HTERT RPE-1 (cell line): Measurements from ENCODE around the gene SPHK1.

Experiments
- in situ Hi-C: fragments of 300-500 bp; cut with MboI; formaldehyde crosslinking; loops from 4 replicates; pipeline ENCODE4 v1.14.3; 2020; ENCODE audit warnings: low sequenced_read_pairs

The SPHK1 gene

DNA sequence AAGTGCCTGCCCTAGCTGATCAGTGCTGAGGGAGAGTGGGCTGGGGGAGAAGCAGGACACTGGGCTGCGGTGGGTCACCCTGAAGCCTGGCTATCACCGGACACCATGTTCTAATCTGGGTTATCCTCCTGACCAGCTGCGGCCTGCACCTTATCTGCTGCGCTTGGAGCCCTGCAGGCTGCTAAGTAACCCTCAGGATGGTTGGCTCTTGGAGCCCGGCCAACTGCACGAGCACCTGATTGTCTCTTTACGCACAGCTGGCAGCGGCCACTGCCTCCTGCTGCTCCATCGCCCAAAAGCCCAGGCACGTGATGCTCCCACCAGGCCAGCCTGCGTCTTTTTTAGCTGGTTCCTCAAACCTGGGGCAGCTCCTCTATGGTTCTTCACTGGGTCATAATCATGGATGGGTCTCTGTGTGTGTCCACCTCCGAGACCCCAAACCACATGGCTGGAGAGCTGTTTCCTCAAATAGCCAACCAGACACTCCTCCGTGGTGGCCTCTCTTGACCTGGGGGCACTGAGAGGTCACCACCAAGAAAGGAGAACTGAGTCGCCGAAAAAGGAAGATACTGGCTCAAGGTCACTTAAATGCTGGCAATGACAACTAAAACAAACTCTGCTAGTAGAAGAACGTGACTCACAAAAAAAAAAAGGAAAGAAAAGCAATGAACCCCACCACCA lies 21.7 kb downstream of the SPHK1 start:
- in situ Hi-C loops = no loop called here

DNA sequence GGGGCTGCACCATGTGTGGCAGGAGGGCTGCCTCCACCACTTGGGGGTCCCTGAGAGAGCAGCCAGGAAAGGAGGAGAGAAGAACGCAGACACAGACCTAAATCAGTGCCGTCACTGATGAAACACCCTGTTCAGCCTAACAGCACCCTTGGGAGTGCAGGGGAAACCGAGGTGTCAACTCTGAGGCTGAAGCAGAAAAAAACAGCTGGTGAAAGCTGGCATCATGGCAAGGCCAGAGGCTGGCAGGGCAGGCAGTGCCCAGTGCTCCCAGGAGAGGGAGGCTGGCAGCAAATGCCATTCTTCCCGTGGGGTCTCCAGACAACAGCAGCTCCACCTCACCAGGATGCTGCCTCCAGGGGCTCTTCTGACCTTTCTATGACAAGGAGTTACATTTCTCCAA lies 23.1 kb downstream of the SPHK1 start:
- in situ Hi-C loops = no loop called here

GRCh38 chr17:76408037-76408849 lies 23.8 kb downstream of the SPHK1 start:
- in situ Hi-C loops = no loop called here

- in situ Hi-C loops = no loop called here
These were observed 26.0 kb downstream of the SPHK1 start for GRCh38 chr17:76410328-76410965.

DNA sequence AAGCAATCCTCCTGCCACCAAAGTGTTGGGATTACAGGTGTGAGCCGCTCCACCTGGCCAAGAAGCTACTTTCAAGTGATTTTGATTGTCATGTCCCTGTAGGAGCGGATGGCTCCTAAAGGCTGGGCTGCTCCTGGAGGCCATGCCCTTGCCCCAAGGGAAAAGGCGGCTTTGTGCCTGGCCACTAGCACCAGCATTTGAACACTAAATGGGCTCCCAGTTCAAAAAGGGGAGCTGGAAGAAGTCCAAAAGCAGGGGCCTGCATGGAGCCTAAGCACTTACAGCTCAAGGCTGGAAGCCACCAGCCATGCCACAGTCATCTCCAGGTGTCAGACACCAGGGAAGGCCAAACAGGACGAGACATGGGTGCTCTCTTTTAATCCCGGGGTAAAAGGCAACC lies 26.8 kb downstream of the SPHK1 start:
- in situ Hi-C loops = no loop called here

- in situ Hi-C loops = no loop called here
These were observed 30.2 kb downstream of the SPHK1 start for GRCh38 chr17:76414334-76415295.

- in situ Hi-C loops = no loop called here
These were observed 31.4 kb downstream of the SPHK1 start for GRCh38 chr17:76415786-76416185.

GRCh38 chr17:76416457-76416856 lies 32.0 kb downstream of the SPHK1 start:
- in situ Hi-C loops = no loop called here

DNA sequence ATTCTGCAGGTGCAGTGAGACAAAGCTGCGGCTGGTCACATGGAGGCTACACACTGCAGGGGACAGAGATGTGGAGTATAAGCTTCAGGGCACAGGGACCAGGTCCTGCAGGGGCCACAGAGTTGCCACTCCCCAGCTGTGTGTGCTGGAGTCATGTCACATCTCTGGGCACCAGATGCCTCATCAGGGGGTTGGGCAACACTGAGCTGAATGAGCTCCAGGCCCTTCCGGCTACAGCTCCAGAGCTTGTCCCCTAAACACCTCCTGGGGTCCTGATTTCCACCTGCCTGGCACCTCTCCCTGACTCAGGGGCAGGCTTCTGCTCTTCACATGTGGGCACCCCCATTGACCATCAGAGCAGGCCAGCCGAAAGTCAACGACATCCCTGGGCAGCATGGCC lies 32.5 kb downstream of the SPHK1 start:
- in situ Hi-C loops = no loop called here

DNA sequence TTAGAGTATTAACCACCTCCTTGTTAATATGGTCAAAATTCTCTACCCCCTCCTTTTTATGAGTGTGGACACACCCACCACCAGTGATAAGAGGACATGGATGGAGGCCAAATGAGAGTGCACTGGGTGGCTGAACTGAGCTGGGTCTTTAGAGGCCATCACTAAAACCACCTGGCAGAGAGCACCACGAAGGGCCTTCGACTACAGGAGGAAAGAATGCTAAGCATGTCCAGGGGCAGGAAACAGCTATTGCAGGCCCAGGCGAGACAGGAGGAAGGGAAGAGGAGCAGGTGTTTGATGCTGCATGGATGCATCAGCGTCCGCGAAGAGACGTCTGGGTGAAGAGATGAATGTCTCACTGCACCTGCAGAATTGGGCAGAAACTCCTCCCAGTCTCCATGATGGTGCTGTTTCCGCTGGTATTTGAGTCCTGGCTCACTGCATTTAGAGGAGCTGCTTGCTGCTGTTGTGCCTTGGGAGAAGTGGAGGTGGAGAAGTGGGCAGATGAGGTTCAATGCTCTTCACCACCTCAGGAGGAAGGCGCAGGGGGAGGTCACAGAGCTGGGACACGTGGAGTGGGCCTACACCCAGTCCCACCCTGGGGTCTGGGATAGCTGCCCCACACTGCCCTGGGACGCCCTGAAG lies 33.2 kb downstream of the SPHK1 start:
- in situ Hi-C loops = no loop called here

GRCh38 chr17:76419576-76420260 lies 35.3 kb downstream of the SPHK1 start:
- in situ Hi-C loops = no loop called here

DNA sequence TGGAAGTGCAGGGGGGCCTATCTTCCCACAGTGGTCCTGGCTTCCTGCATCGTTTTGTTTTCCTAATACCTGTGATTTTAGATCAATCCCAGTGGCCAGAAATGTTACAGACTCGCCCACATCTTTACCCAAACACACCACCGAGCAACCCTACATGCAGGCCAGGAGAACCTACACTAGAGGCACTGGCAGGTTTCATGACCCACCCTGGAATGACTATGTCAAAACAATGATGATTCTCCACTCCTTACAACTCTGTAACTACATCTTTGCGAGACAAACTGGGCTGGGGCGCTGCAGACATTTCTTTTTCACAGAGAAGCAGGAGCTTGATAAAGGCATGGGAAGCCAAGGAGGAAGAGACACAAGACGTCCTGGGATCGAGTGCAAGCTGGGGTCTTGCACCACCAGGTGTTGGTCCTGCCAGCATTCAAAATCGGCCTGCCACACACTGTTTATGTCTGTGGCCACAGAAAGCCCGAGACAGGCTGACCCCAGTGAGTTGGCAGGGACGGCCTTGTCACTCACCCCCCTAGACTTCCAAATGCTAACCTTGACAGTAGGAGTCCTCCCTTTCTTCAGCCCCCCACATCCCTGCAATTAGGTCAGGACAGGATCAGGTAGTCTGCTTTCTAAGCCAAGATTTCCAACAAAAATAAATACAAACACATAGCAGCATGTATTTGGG lies 36.1 kb downstream of the SPHK1 start:
- in situ Hi-C loops = no loop called here

DNA sequence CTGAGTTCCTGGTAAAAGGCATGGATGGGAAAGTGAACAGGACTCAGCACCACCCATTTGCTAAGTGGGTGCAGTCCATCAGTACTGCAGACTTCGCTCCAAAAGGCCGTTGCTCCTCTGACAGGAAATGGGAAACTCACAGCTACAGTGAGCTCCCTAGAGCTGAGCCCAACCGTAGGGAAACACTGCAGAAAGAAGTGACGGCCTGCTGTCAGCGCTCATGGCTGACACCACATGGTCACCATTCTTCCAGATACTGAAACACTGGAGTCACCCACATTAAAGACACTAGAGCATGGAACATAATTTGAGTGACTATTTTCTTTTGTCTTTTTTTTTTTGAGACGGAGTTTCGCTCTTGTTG lies 36.6 kb downstream of the SPHK1 start:
- in situ Hi-C loops = no loop called here

GRCh38 chr17:76422406-76422805 lies 38.0 kb downstream of the SPHK1 start:
- in situ Hi-C loops = no loop called here

- in situ Hi-C loops = no loop called here
These were observed 38.5 kb downstream of the SPHK1 start for GRCh38 chr17:76422860-76423259.

DNA sequence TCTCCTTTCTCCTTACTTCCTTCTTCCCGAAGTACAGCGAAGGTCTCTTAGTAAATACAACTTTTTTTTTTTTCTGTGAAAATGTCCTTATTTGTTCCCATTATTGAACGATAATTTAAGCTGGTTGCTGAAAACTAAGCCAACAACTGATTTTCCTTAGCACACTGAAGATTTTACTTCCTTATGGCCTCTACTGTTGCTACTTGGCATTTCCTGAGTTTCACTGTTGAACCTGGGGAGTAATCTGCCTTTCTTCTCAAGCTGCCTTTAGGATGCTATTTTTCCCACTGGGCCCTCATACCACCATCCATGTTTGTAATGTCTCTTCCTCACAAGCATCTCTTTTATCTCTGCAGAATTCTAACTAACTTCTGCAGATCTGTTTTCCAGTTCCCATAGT lies 42.4 kb downstream of the SPHK1 start:
- in situ Hi-C loops = no loop called here

DNA sequence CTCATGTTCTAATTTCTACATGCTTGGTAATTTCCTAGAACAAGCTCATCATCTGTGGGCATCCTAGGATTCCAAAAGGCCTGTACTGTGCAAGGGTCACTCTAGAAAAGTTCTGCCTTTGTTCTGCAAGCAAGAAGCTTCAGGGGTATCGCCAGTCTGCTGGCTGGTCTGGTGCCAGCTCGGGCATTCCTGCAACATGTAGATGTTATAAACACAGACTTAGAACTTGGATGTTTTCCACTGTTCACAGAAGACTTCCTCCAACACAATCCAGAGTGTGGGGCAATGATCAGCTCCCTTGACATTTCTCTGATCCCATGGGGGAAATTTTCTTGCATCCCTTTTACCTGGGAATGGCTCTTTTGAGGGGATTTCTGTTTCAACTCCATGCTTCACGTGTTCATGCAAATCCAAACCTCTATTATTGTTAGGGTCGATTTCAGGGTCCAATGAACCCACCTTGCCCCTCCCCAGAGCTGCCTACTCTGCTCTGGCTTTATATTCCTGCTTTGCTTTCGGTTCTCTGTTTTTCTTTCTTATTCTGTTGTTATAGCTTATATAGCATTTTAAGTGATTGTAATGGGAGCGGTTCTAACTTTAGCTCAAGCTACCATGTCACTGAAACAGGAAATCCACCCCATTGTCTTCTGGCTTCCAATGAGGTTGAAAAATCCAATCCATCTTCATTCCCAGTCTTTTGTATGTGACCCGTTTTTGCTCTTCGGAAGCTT lies 43.3 kb downstream of the SPHK1 start:
- in situ Hi-C loops = no loop called here

- in situ Hi-C loops = no loop called here
These were observed 44.1 kb downstream of the SPHK1 start for GRCh38 chr17:76428511-76428910.

- in situ Hi-C loops = no loop called here
These were observed 47.1 kb downstream of the SPHK1 start for GRCh38 chr17:76431509-76431908.
